ENCODE measurements around the gene GPR146. TPM values are rescaled to one million over a fixed set of nuclear protein-coding genes. Genes with fewer than 3 reads are reported as not detected.

Gene GPR146
- total RNA-seq, 1 experiment from 2014 or later, result 9.2 TPM

DNA sequence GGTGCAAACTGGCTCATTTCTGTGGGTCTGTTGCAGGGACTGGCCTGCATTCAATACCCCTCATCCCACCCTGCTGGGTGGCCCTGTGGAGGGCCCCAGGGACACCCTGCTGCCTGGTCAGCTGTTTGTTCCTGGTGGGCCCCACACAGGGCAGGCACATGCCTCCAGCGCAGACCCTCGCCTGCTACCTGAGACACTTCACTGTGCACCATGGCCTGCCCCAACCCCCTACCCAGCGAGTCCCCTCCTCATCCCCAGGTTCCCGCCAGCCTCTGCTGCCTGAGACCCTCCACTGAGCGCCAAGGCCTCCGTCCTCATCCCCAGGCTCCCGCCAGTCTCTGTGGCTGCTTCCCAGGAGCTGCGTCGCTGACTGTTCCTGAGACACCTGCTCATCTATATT, 16.8 kb downstream of the GPR146 start:
- no peak overlapping the region for H3K4me2 ChIP-seq (ENCODE audit: low read depth, low read length, poor library complexity, severe bottlenecking)
- H3K79me2 ChIP-seq (ENCODE audit: low read length), result no peaks in the 10 kb centered on the region
- H3K9me2 ChIP-seq (replicated peaks; ENCODE audit: insufficient read depth, low read length), result no peaks in the 10 kb centered on the region
- H2AFZ ChIP-seq (ENCODE audit: low read length), result no peak overlapping the region
- no peaks in the 10 kb centered on the region for H3K9me3 ChIP-seq (ENCODE audit: low read length)
- H4K20me1 ChIP-seq (ENCODE audit: insufficient read depth, low read depth, low read length), result peaks cover 56% of the 10 kb centered on the region
- no peak overlapping the region for H3K27ac ChIP-seq (ENCODE audit: low read length)
- no peaks in the 10 kb centered on the region; the same call in 1 of the 2 replicates for H3K27me3 ChIP-seq (ENCODE audit: low read length)
- H3K36me3 ChIP-seq (ENCODE audit: insufficient read depth, low read length), result no peaks in the 10 kb centered on the region
- peaks cover 13% of the 10 kb centered on the region for H3K4me1 ChIP-seq (ENCODE audit: low read length)
- no peak overlapping the region for H3K4me3 ChIP-seq (ENCODE audit: low read length)
- no peak for DNase-seq
- H3K9ac ChIP-seq (ENCODE audit: low read length), result no peak overlapping the region

GRCh38 chr7:1062296-1063294, 18.2 kb downstream of the GPR146 start:
- Histone ChIP-seq H3K9ac (ENCODE audit: low read length) (peak overlapping the region; percentile 40), H3K4me1 (ENCODE audit: low read length) (peaks cover 13% of the 10 kb centered on the region), H3K4me2 (ENCODE audit: low read depth, low read length, poor library complexity, severe bottlenecking) (peak overlapping the region; percentile 53), H4K20me1 (ENCODE audit: insufficient read depth, low read depth, low read length) (peaks cover 59% of the 10 kb centered on the region), H2AFZ (ENCODE audit: low read length) (no peak overlapping the region), H3K36me3 (ENCODE audit: insufficient read depth, low read length) (no peaks in the 10 kb centered on the region), H3K9me3 (ENCODE audit: low read length) (no peaks in the 10 kb centered on the region), H3K79me2 (ENCODE audit: low read length) (no peaks in the 10 kb centered on the region), H3K9me2 (replicated peaks; ENCODE audit: insufficient read depth, low read length) (no peaks in the 10 kb centered on the region), H3K27me3 (ENCODE audit: low read length) (no peaks in the 10 kb centered on the region; the same call in 1 of the 2 replicates), H3K27ac (ENCODE audit: low read length) (peak overlapping the region; percentile 54), H3K4me3 (ENCODE audit: low read length) (peak overlapping the region; percentile 31; the same call in 1 of the 2 replicates)
- DNase-seq, result peak; percentile 57

DNA sequence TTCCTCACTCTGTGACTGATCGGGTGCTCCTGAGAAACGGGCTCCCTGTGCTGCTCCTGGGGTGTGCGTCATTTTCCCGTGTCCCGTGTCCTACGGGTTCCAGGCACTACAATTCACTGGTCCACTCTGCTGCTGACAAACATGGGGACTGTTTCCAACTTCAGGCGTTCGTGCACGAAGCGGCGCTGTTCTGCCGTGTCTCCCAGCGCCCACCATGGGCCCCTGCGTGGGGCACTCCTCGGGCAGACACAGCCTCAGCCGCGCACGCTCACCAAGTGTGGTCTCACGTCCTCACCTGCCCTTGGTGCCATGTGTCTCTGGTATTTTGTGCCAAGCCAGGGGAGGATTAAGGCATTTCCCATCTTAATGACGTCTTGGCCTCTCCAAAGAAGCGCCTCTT, 19.0 kb downstream of the GPR146 start:
- Histone ChIP-seq H3K27ac (ENCODE audit: low read length) (no peak overlapping the region), H3K9me2 (replicated peaks; ENCODE audit: insufficient read depth, low read length) (no peaks in the 10 kb centered on the region), H3K9me3 (ENCODE audit: low read length) (no peaks in the 10 kb centered on the region), H3K79me2 (ENCODE audit: low read length) (no peaks in the 10 kb centered on the region), H3K4me2 (ENCODE audit: low read depth, low read length, poor library complexity, severe bottlenecking) (no peak overlapping the region), H4K20me1 (ENCODE audit: insufficient read depth, low read depth, low read length) (peaks cover 65% of the 10 kb centered on the region), H3K9ac (ENCODE audit: low read length) (no peak overlapping the region), H2AFZ (ENCODE audit: low read length) (no peak overlapping the region), H3K36me3 (ENCODE audit: insufficient read depth, low read length) (no peaks in the 10 kb centered on the region), H3K4me3 (ENCODE audit: low read length) (no peak overlapping the region), H3K27me3 (ENCODE audit: low read length) (no peaks in the 10 kb centered on the region; the same call in 1 of the 2 replicates), H3K4me1 (ENCODE audit: low read length) (peaks cover 13% of the 10 kb centered on the region)
- no peak for DNase-seq

DNA sequence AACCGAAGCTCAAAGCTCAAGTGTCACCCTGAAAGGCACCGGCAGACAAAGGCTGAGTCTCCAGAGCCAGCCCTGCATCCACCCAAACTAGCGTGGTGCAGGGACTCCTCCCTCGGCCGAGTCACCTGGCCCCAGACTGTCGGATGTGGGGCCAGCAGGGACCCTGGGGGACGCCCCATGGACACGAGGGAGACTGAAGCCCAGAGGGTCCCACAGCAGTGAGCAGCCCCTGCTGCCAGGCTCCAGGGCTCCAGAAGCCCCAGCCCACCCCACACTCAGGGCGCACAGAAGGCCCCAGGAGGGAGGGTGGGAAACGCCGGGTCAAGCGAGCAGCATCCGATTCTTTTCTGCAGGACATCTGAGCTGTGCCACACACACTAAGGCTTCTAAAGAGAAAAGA, 20.2 kb downstream of the GPR146 start:
- Histone ChIP-seq H2AFZ (ENCODE audit: low read length) (no peak overlapping the region), H3K9me2 (replicated peaks; ENCODE audit: insufficient read depth, low read length) (no peaks in the 10 kb centered on the region), H3K9ac (ENCODE audit: low read length) (no peak overlapping the region), H3K4me1 (ENCODE audit: low read length) (peaks cover 13% of the 10 kb centered on the region), H3K4me2 (ENCODE audit: low read depth, low read length, poor library complexity, severe bottlenecking) (no peak overlapping the region), H3K79me2 (ENCODE audit: low read length) (no peaks in the 10 kb centered on the region), H4K20me1 (ENCODE audit: insufficient read depth, low read depth, low read length) (peaks cover 67% of the 10 kb centered on the region), H3K4me3 (ENCODE audit: low read length) (no peak overlapping the region), H3K36me3 (ENCODE audit: insufficient read depth, low read length) (no peaks in the 10 kb centered on the region), H3K27me3 (ENCODE audit: low read length) (no peaks in the 10 kb centered on the region; the same call in 1 of the 2 replicates), H3K9me3 (ENCODE audit: low read length) (no peaks in the 10 kb centered on the region), H3K27ac (ENCODE audit: low read length) (no peak overlapping the region)
- DNase-seq, result no peak

- no peaks in the 10 kb centered on the region; the same call in 1 of the 2 replicates for H3K27me3 ChIP-seq (ENCODE audit: low read length)
- H3K9ac ChIP-seq (ENCODE audit: low read length), result no peak overlapping the region
- no peaks in the 10 kb centered on the region for H3K9me2 ChIP-seq (replicated peaks; ENCODE audit: insufficient read depth, low read length)
- H3K4me3 ChIP-seq (ENCODE audit: low read length), result no peak overlapping the region
- H4K20me1 ChIP-seq (ENCODE audit: insufficient read depth, low read depth, low read length), result peaks cover 65% of the 10 kb centered on the region
- H3K4me1 ChIP-seq (ENCODE audit: low read length), result peaks cover 13% of the 10 kb centered on the region
- H3K79me2 ChIP-seq (ENCODE audit: low read length), result no peaks in the 10 kb centered on the region
- H3K27ac ChIP-seq (ENCODE audit: low read length), result no peak overlapping the region
- no peak overlapping the region for H3K4me2 ChIP-seq (ENCODE audit: low read depth, low read length, poor library complexity, severe bottlenecking)
- no peak overlapping the region for H2AFZ ChIP-seq (ENCODE audit: low read length)
- H3K36me3 ChIP-seq (ENCODE audit: insufficient read depth, low read length), result no peaks in the 10 kb centered on the region
- H3K9me3 ChIP-seq (ENCODE audit: low read length), result no peaks in the 10 kb centered on the region
- no peak for DNase-seq
Measured at GRCh38 chr7:1065263-1065584, 20.9 kb downstream of the GPR146 start.

DNA sequence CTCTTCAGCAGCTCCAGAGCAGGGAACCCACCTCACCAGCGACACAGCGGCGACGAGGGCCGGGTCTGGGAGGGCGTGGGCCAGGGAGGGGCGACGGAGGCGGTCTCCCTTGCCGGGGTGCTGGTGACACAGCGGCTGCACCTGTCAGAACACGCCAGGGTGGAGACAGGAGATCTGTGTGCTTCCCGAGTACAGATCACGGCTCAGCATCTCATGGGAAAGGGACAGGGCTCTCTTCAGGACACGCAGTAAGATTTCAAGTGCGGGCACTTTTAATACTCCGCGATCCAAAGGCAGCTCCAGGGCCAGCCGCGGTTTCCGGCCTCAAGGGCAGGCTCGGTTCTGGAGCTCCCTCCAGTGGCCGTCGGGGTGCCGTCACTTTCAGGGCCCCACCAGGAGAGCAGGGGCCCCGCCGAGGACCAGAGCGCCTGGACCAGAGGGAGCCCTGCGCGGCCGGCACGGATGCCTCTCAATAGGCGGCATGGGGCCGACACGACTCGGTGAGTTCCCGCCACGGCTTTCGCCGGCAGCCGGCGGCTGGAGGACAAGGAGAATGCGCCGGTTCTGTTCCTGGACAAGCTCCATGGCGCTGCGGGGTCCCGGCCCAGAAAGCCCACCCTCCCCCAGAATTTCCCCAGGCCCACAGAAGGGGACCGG, 21.4 kb downstream of the GPR146 start:
- Histone ChIP-seq H3K9me2 (replicated peaks; ENCODE audit: insufficient read depth, low read length) (no peaks in the 10 kb centered on the region), H3K79me2 (ENCODE audit: low read length) (no peaks in the 10 kb centered on the region), H3K9me3 (ENCODE audit: low read length) (no peaks in the 10 kb centered on the region), H3K36me3 (ENCODE audit: insufficient read depth, low read length) (no peaks in the 10 kb centered on the region), H2AFZ (ENCODE audit: low read length) (no peak overlapping the region), H3K27ac (ENCODE audit: low read length) (no peak overlapping the region), H4K20me1 (ENCODE audit: insufficient read depth, low read depth, low read length) (peaks cover 60% of the 10 kb centered on the region), H3K4me1 (ENCODE audit: low read length) (peaks cover 13% of the 10 kb centered on the region), H3K9ac (ENCODE audit: low read length) (no peak overlapping the region), H3K4me2 (ENCODE audit: low read depth, low read length, poor library complexity, severe bottlenecking) (no peak overlapping the region), H3K4me3 (ENCODE audit: low read length) (no peak overlapping the region), H3K27me3 (ENCODE audit: low read length) (no peaks in the 10 kb centered on the region; the same call in 1 of the 2 replicates)
- peak; percentile 88 for DNase-seq

DNA sequence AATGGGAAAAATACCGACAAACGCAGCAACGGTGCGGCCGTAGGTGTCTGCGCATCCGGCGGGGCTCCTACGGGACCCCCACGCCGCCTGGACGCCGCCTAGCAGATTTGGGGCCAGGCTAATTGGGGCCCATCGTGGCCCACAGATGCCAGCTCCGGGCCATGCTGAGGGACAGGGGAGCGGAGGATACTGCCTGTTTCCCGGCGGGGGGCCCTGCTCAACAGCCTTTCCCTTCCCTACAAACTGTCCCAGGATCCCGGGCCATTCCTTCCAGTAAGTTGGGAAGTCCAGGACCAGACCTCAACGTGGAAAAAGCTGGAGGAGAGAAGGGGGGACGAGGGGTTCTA, 21.9 kb downstream of the GPR146 start:
- no peaks in the 10 kb centered on the region for H3K9me2 ChIP-seq (replicated peaks; ENCODE audit: insufficient read depth, low read length)
- no peak overlapping the region for H3K9ac ChIP-seq (ENCODE audit: low read length)
- no peak for DNase-seq
- no peaks in the 10 kb centered on the region for H3K79me2 ChIP-seq (ENCODE audit: low read length)
- H3K4me3 ChIP-seq (ENCODE audit: low read length), result no peak overlapping the region
- peaks cover 55% of the 10 kb centered on the region for H4K20me1 ChIP-seq (ENCODE audit: insufficient read depth, low read depth, low read length)
- H3K9me3 ChIP-seq (ENCODE audit: low read length), result no peaks in the 10 kb centered on the region
- no peak overlapping the region for H2AFZ ChIP-seq (ENCODE audit: low read length)
- H3K4me1 ChIP-seq (ENCODE audit: low read length), result peaks cover 13% of the 10 kb centered on the region
- no peaks in the 10 kb centered on the region; the same call in 1 of the 2 replicates for H3K27me3 ChIP-seq (ENCODE audit: low read length)
- no peak overlapping the region for H3K27ac ChIP-seq (ENCODE audit: low read length)
- H3K36me3 ChIP-seq (ENCODE audit: insufficient read depth, low read length), result no peaks in the 10 kb centered on the region
- H3K4me2 ChIP-seq (ENCODE audit: low read depth, low read length, poor library complexity, severe bottlenecking), result no peak overlapping the region

DNA sequence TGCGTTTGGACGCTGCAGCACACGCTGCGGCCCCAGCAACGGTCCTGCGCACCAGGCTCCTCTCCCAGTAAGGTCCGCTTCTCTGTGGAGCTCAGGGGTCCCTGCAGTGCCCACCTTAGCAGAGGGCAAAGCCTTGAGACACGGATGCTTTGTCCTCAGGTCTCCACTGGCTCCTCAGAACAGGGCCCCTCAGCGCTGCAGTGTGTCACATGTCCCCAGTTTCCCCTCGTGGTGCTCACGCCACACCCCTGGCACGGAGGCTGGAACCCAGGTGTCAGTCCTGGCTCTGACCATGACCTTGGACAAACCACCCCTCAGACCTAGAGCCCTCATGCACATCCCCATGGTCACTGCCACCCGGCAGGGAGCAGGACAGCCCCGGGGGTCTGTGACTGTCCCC, 23.7 kb downstream of the GPR146 start:
- Histone ChIP-seq H3K27ac (ENCODE audit: low read length) (no peak overlapping the region), H3K36me3 (ENCODE audit: insufficient read depth, low read length) (no peaks in the 10 kb centered on the region), H3K4me3 (ENCODE audit: low read length) (no peak overlapping the region), H2AFZ (ENCODE audit: low read length) (no peak overlapping the region), H3K4me1 (ENCODE audit: low read length) (no peaks in the 10 kb centered on the region; the same call in 1 of the 2 replicates), H3K79me2 (ENCODE audit: low read length) (no peaks in the 10 kb centered on the region), H3K27me3 (ENCODE audit: low read length) (no peaks in the 10 kb centered on the region), H3K4me2 (ENCODE audit: low read depth, low read length, poor library complexity, severe bottlenecking) (no peak overlapping the region), H3K9ac (ENCODE audit: low read length) (no peak overlapping the region), H3K9me3 (ENCODE audit: low read length) (no peaks in the 10 kb centered on the region), H3K9me2 (replicated peaks; ENCODE audit: insufficient read depth, low read length) (no peaks in the 10 kb centered on the region), H4K20me1 (ENCODE audit: insufficient read depth, low read depth, low read length) (peaks cover 40% of the 10 kb centered on the region)
- no peak for DNase-seq
